ENCODE data around the gene SLC4A4. TPM values are rescaled to one million over a fixed set of nuclear protein-coding genes. Genes with fewer than 3 reads are reported as not detected.

SLC4A4 gene
- total and polyA plus RNA-seq, 4 donors = 3.2 to 78.6 (median 18.6) TPM

DNA sequence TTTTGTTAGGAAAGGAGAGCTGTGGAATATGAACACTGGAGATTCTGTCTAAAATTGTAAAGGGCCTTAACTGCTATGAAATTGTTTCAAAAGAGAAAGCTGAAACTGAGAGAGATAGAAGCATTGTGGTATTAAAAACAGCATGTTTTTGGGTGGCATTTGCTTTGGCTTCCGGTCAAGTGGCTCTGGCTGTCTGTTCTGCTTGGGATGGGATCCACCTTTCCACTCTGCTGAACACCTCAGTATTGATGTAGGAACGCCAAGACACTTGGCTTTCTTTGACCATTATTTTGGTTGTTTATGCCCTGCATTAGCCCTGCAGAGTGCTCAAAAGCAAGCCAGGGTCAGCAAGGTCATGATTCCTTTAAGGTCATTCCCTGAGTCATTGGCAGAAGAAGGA, 199.7 kb downstream of the SLC4A4 start:
- H3K27me3 ChIP-seq (ENCODE audit: control insufficient read depth in 3 of 3, insufficient read depth in 3 of 3, low read length in 2 of 3) = no peaks in the 10 kb centered on the region
- H3K36me3 ChIP-seq (ENCODE audit: control insufficient read depth in 4 of 4, insufficient read depth in 4 of 4, low read length in 4 of 4) = peaks cover 0 to 6% (median 0%) of the 10 kb centered on the region in 4 donors
- H3K9ac ChIP-seq (ENCODE audit: insufficient read depth in 1 of 2, low read length in 2 of 2) = no peak overlapping the region
- H3K27ac ChIP-seq (ENCODE audit: low read depth in 1 of 2, low read length in 1 of 2) = no peak overlapping the region
- H3K4me1 ChIP-seq (ENCODE audit: control insufficient read depth in 5 of 5, insufficient read depth in 5 of 5, low read length in 5 of 5) = peaks cover 0 to 22% (median 3%) of the 10 kb centered on the region in 5 donors
- ATAC-seq (ENCODE audit: insufficient read depth, low FRiP score) = no peak
- no peak overlapping the region for H3K4me3 ChIP-seq
- no peaks in the 10 kb centered on the region for H3K9me3 ChIP-seq (ENCODE audit: control insufficient read depth in 4 of 4, insufficient read depth in 3 of 4, low read length in 3 of 4)
- DNase-seq = no peak
- TF ChIP-seq, protein P1, sequence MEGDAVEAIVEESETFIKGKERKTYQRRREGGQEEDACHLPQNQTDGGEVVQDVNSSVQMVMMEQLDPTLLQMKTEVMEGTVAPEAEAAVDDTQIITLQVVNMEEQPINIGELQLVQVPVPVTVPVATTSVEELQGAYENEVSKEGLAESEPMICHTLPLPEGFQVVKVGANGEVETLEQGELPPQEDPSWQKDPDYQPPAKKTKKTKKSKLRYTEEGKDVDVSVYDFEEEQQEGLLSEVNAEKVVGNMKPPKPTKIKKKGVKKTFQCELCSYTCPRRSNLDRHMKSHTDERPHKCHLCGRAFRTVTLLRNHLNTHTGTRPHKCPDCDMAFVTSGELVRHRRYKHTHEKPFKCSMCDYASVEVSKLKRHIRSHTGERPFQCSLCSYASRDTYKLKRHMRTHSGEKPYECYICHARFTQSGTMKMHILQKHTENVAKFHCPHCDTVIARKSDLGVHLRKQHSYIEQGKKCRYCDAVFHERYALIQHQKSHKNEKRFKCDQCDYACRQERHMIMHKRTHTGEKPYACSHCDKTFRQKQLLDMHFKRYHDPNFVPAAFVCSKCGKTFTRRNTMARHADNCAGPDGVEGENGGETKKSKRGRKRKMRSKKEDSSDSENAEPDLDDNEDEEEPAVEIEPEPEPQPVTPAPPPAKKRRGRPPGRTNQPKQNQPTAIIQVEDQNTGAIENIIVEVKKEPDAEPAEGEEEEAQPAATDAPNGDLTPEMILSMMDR (IDR thresholded peaks at IDR 0.05; ENCODE audit: control extremely low read depth, extremely low read depth) = no peak
- 80 to 81% methylated on average over 2 of the region's 2 CpGs for WGBS, 2 donors

- Histone ChIP-seq H3K9ac (ENCODE audit: insufficient read depth in 1 of 2, low read length in 2 of 2) (no peak overlapping the region), H3K36me3 (ENCODE audit: control insufficient read depth in 4 of 4, insufficient read depth in 4 of 4, low read length in 4 of 4) (peaks cover 0 to 7% (median 2%) of the 10 kb centered on the region in 4 donors), H3K4me1 (ENCODE audit: control insufficient read depth in 5 of 5, insufficient read depth in 5 of 5, low read length in 5 of 5) (peaks cover 0 to 22% (median 3%) of the 10 kb centered on the region in 5 donors), H3K9me3 (ENCODE audit: control insufficient read depth in 4 of 4, insufficient read depth in 3 of 4, low read length in 3 of 4) (no peaks in the 10 kb centered on the region), H3K27me3 (ENCODE audit: control insufficient read depth in 3 of 3, insufficient read depth in 3 of 3, low read length in 2 of 3) (no peaks in the 10 kb centered on the region), H3K4me3 (no peak overlapping the region), H3K27ac (ENCODE audit: low read depth in 1 of 2, low read length in 1 of 2) (no peak overlapping the region)
- DNase-seq = peak in 1 of 3 donors; percentile 16
- ATAC-seq (ENCODE audit: insufficient read depth, low FRiP score) = no peak
- TF ChIP-seq, protein P1 (IDR thresholded peaks at IDR 0.05; ENCODE audit: control extremely low read depth, extremely low read depth) = no peak
- WGBS, 2 donors = 57 to 59% methylated on average over 4 of the region's 4 CpGs
Observed at GRCh38 chr4:71540749-71541269, 202.0 kb downstream of the SLC4A4 start.

DNA sequence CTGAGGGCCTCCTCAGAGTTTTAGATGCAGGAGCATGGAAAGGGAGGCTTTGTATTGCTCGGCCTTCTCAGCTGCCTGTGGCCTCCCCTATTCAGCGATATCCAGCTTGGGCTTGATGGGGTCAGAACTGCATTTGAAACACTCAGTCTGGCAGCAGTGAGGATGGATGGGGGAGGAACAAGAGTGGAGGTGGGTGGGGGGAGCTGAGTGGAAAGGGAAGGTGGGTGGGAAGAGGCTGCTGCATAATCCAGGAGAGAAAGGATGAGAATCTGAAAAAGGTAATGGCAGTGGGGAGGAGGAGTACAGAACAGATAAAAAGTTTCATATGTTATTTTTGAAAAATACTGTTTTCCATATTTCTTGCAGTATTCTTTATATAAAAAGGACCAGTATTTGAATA, 202.7 kb downstream of the SLC4A4 start:
- no peak for ATAC-seq (ENCODE audit: insufficient read depth, low FRiP score)
- no peak overlapping the region for H3K9ac ChIP-seq (ENCODE audit: insufficient read depth in 1 of 2, low read length in 2 of 2)
- no peaks in the 10 kb centered on the region for H3K27me3 ChIP-seq (ENCODE audit: control insufficient read depth in 3 of 3, insufficient read depth in 3 of 3, low read length in 2 of 3)
- TF ChIP-seq, protein P1 (IDR thresholded peaks at IDR 0.05; ENCODE audit: control extremely low read depth, extremely low read depth) = no peak
- H3K4me1 ChIP-seq (ENCODE audit: control insufficient read depth in 5 of 5, insufficient read depth in 5 of 5, low read length in 5 of 5) = peaks cover 0 to 22% (median 3%) of the 10 kb centered on the region in 5 donors
- H3K9me3 ChIP-seq (ENCODE audit: control insufficient read depth in 4 of 4, insufficient read depth in 3 of 4, low read length in 3 of 4) = no peaks in the 10 kb centered on the region
- no peak for DNase-seq
- peaks cover 0 to 10% (median 4%) of the 10 kb centered on the region in 4 donors for H3K36me3 ChIP-seq (ENCODE audit: control insufficient read depth in 4 of 4, insufficient read depth in 4 of 4, low read length in 4 of 4)
- no peak overlapping the region for H3K27ac ChIP-seq (ENCODE audit: low read depth in 1 of 2, low read length in 1 of 2)
- H3K4me3 ChIP-seq = no peak overlapping the region
- WGBS, 2 donors = 91 to 100% methylated on average over 2 of the region's 2 CpGs

DNA sequence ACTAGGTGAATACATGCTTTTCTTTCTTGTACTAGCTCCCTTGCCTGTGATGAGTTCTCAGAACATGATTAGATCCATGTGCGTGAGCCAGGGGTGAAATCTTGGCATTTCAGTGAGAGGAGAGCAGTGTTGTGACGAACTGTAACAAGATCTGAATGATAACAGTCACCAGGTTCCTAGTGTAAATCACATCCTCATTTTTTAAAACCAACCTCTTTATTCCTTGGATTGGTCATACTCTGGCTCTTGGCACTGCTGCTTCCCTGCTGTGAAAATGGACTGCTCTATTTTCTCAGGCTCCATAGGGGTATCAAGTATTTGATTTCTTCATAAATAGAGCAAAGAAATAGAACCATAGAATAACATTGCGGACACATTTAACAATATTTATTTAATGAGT, 206.3 kb downstream of the SLC4A4 start:
- Histone ChIP-seq H3K9ac (ENCODE audit: insufficient read depth in 1 of 2, low read length in 2 of 2) (no peak overlapping the region), H3K4me1 (ENCODE audit: control insufficient read depth in 5 of 5, insufficient read depth in 5 of 5, low read length in 5 of 5) (peaks cover 2 to 20% (median 3%) of the 10 kb centered on the region in 5 donors), H3K27me3 (ENCODE audit: control insufficient read depth in 3 of 3, insufficient read depth in 3 of 3, low read length in 2 of 3) (no peaks in the 10 kb centered on the region), H3K27ac (ENCODE audit: low read depth in 1 of 2, low read length in 1 of 2) (no peak overlapping the region), H3K4me3 (no peak overlapping the region), H3K9me3 (ENCODE audit: control insufficient read depth in 4 of 4, insufficient read depth in 3 of 4, low read length in 3 of 4) (no peaks in the 10 kb centered on the region), H3K36me3 (ENCODE audit: control insufficient read depth in 4 of 4, insufficient read depth in 4 of 4, low read length in 4 of 4) (peaks cover 0 to 11% (median 6%) of the 10 kb centered on the region in 4 donors)
- TF ChIP-seq, protein P1 (IDR thresholded peaks at IDR 0.05; ENCODE audit: control extremely low read depth, extremely low read depth) = no peak
- no peak for ATAC-seq (ENCODE audit: insufficient read depth, low FRiP score)
- 60 to 61% methylated on average over 3 of the region's 3 CpGs for WGBS, 2 donors
- no peak for DNase-seq

Measured in lung (tissue), 12 donors.